Mesenchymal stem cell (in vitro differentiated cells and primary cell): ENCODE data around the gene ZNF469.

Experiments used
- DNase-seq: peaks from one replicate; pipeline ENCODE4 v3.0.0-alpha.2; 2013
- H2AFZ ChIP-seq: one replicate; pipeline ENCODE4 v1.6.1; 2013; ENCODE audit warnings: low read depth, mild to moderate bottlenecking, control low read depth, inconsistent platforms, low read length, moderate library complexity
- H2AK5ac ChIP-seq: 2 replicates; pipeline ENCODE4 v1.6.1; 2013; ENCODE audit warnings: low read length, moderate library complexity, mild to moderate bottlenecking, inconsistent platforms; ENCODE audit not compliant: severe bottlenecking
- H2BK120ac ChIP-seq: one replicate; pipeline ENCODE4 v1.6.1; 2013; ENCODE audit warnings: low read depth, mild to moderate bottlenecking, inconsistent platforms, low read length, moderate library complexity
- H2BK12ac ChIP-seq, 2 experiments: one replicate each; pipeline ENCODE4 v1.6.1; 2013; ENCODE audit warnings: inconsistent platforms in 2 of 2, low read length in 2 of 2, mild to moderate bottlenecking in 2 of 2, moderate library complexity in 2 of 2, control low read depth in 1 of 2
- H2BK15ac ChIP-seq: one replicate; pipeline ENCODE4 v1.6.1; 2013; ENCODE audit warnings: mild to moderate bottlenecking, low read depth, inconsistent platforms; ENCODE audit not compliant: poor library complexity, severe bottlenecking
- H2BK5ac ChIP-seq: 2 replicates; pipeline ENCODE4 v1.6.1; 2013; ENCODE audit warnings: low read depth, mild to moderate bottlenecking, low read length, control low read depth, inconsistent platforms; ENCODE audit not compliant: poor library complexity, severe bottlenecking
- H3K14ac ChIP-seq, 2 experiments: one replicate each; pipeline ENCODE4 v1.6.1; 2013; ENCODE audit warnings: inconsistent platforms in 2 of 2, low read length in 2 of 2, control low read depth in 1 of 2, mild to moderate bottlenecking in 1 of 2, moderate library complexity in 1 of 2
- H3K18ac ChIP-seq, 2 experiments: one replicate each; pipeline ENCODE4 v1.6.1; 2013; ENCODE audit warnings: inconsistent platforms in 2 of 2, low read length in 2 of 2, control low read depth in 1 of 2, low read depth in 1 of 2, mild to moderate bottlenecking in 1 of 2
- H3K23ac ChIP-seq, 2 experiments: one replicate each; pipeline ENCODE4 v1.6.1; 2013; ENCODE audit warnings: inconsistent platforms in 2 of 2, low read length in 2 of 2, mild to moderate bottlenecking in 2 of 2, moderate library complexity in 2 of 2, control low read depth in 1 of 2
- H3K27ac ChIP-seq: 2 replicates; pipeline ENCODE4 v1.5.1; 2013; ENCODE audit warnings: mild to moderate bottlenecking, moderate library complexity, low read length, control low read depth, inconsistent platforms; ENCODE audit not compliant: poor library complexity, severe bottlenecking
- H3K27me3 ChIP-seq, 2 experiments: 2 replicates each; pipeline versions ENCODE4 v1.6.1 to v1.7.0; 2013; ENCODE audit warnings: low read length in 2 of 2, mild to moderate bottlenecking in 2 of 2, moderate library complexity in 2 of 2, control low read depth in 1 of 2, inconsistent platforms in 1 of 2; ENCODE audit not compliant: control insufficient read depth in 1 of 2, insufficient read depth in 1 of 2
- H3K36me3 ChIP-seq, 2 experiments: 2 replicates each; pipeline versions ENCODE4 v1.6.1 to v1.7.0; 2013; ENCODE audit warnings: low read length in 2 of 2, control low read depth in 1 of 2, inconsistent platforms in 1 of 2, low read depth in 1 of 2, mild to moderate bottlenecking in 1 of 2; ENCODE audit not compliant: insufficient read depth in 2 of 2, control insufficient read depth in 1 of 2
- H3K4ac ChIP-seq, 2 experiments: one replicate each; pipeline ENCODE4 v1.6.1; 2013; ENCODE audit warnings: inconsistent platforms in 2 of 2, low read length in 2 of 2, mild to moderate bottlenecking in 2 of 2, moderate library complexity in 2 of 2, control low read depth in 1 of 2, low read depth in 1 of 2
- H3K4me1 ChIP-seq: 2 replicates; pipeline ENCODE4 v1.6.1; 2013; ENCODE audit warnings: low read depth, low read length, control low read depth; ENCODE audit not compliant: control insufficient read depth, insufficient read depth
- H3K4me2 ChIP-seq: 2 replicates; pipeline ENCODE4 v1.6.1; 2013; ENCODE audit warnings: low read length, mild to moderate bottlenecking, inconsistent platforms; ENCODE audit not compliant: poor library complexity, severe bottlenecking
- H3K4me3 ChIP-seq, 2 experiments: 2 replicates each; pipeline versions ENCODE4 v1.5.1 to v1.7.0; 2013; ENCODE audit warnings: low read length in 2 of 2, mild to moderate bottlenecking in 2 of 2, control low read depth in 1 of 2, low read depth in 1 of 2; ENCODE audit not compliant: insufficient read depth in 1 of 2
- H3K79me1 ChIP-seq: replicated peaks from 2 replicates; pipeline ENCODE4 v1.6.1; 2013; ENCODE audit warnings: mild to moderate bottlenecking, control low read depth, low read length, inconsistent platforms; ENCODE audit not compliant: poor library complexity, severe bottlenecking
- H3K9ac ChIP-seq: 2 replicates; pipeline ENCODE4 v1.7.0; 2013; ENCODE audit warnings: mild to moderate bottlenecking, low read length, moderate library complexity
- H3K9me3 ChIP-seq: 2 replicates; pipeline ENCODE4 v1.7.0; 2013; ENCODE audit warnings: mild to moderate bottlenecking, low read length; ENCODE audit not compliant: control insufficient read depth
- H4K8ac ChIP-seq: one replicate; pipeline ENCODE4 v1.6.1; 2013; ENCODE audit warnings: inconsistent platforms, mild to moderate bottlenecking, low read length, moderate library complexity
- H4K91ac ChIP-seq: one replicate; pipeline ENCODE4 v1.6.1; 2013; ENCODE audit warnings: mild to moderate bottlenecking, low read length, inconsistent platforms
- WGBS: methylation state at CpG from one replicate; pipeline ENCODE4 v1.1.7; 2013; ENCODE audit warnings: mixed read lengths; 5-methylcytosine and 5-hydroxymethylcytosine counted together

The ZNF469 gene

DNA sequence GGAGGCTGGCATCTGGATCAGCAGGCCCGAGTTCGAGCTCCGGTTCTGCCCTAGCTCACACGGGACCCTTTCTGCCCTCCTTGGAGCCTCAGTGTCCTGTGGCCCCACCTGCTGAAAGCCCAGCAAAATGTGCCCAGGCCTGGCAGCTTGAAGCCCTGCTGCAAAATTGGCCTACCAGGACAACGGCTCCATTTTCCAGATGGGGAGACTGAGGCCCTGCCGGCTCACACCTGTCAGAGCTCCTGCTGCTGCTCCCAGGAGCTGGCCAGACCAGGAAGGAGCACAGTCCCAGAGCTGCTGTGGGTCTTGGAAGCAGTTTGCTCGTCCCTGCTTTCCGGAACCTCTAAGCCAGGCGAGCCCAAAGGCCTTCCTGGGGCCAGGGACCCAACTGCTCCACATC, 17.4 kb downstream of the ZNF469 start:
- Histone ChIP-seq H2BK5ac (no peak overlapping the region), H3K14ac (no peak overlapping the region), H3K4me2 (no peak overlapping the region), H2BK120ac (no peak overlapping the region), H3K18ac (no peak overlapping the region), H3K9ac (no peak overlapping the region), H4K8ac (peak overlapping the region; percentile 21), H2BK15ac (no peak overlapping the region), H3K23ac (no peak overlapping the region), H3K36me3 (peaks cover 13 to 23% of the 10 kb centered on the region in 2 experiments), H4K91ac (peak overlapping the region; percentile 40), H3K4me1 (peaks cover 3% of the 10 kb centered on the region), H3K9me3 (no peaks in the 10 kb centered on the region), H2BK12ac (peak overlapping the region in 1 of 2 experiments; percentile 19), H3K27ac (no peak overlapping the region), H3K4ac (no peak overlapping the region), H2AFZ (no peak overlapping the region), H3K4me3 (no peak overlapping the region), H3K79me1 (no peaks in the 10 kb centered on the region), H3K27me3 (no peaks in the 10 kb centered on the region), H2AK5ac (no peak overlapping the region)
- DNase-seq: no peak
- 90% methylated on average over 9 of the region's 9 CpGs for WGBS

DNA sequence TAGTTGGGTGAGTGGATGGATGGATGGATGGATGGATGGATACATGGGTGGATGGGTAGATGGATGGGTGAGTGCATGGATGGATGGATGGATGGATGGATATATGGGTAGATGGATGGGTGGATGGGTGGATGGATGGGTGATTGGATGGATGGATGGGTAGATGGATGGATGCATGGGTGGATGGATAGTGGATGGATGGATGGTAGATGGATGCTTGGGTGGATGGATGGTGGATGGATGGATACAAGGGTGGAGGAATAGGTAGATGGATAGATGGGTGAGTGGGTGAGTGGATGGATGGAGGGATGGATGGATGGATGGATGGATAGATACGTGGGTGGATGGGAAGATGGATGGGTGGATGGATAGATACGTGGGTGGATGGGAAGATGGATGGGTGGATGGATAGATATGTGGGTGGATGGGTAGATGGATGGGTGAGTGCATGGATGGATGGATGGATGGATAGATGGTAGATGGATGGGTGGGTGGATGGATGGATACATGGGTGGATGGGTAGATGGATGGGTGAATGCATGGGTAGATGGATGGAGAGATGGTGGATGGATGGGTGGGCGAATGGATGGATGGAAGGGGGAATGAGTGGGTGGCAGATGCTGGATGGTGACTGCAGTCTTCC, 19.0 kb downstream of the ZNF469 start:
- no peaks in the 10 kb centered on the region for H3K27me3 ChIP-seq
- no peak overlapping the region for H3K18ac ChIP-seq
- H2AK5ac ChIP-seq: no peak overlapping the region
- 93% methylated on average over 3 of the region's 3 CpGs for WGBS
- H3K27ac ChIP-seq: no peak overlapping the region
- no peak overlapping the region for H3K23ac ChIP-seq
- H3K4ac ChIP-seq: no peak overlapping the region
- H3K79me1 ChIP-seq: no peaks in the 10 kb centered on the region
- no peak overlapping the region for H3K4me2 ChIP-seq
- H3K9me3 ChIP-seq: no peaks in the 10 kb centered on the region
- H3K4me1 ChIP-seq: peaks cover 3% of the 10 kb centered on the region
- H2BK12ac ChIP-seq: no peak overlapping the region
- no peak overlapping the region for H2BK120ac ChIP-seq
- H2BK15ac ChIP-seq: no peak overlapping the region
- H4K91ac ChIP-seq: no peak overlapping the region
- H2AFZ ChIP-seq: no peak overlapping the region
- no peak overlapping the region for H3K9ac ChIP-seq
- no peak for DNase-seq
- no peak overlapping the region for H3K14ac ChIP-seq
- H4K8ac ChIP-seq: no peak overlapping the region
- no peak overlapping the region for H3K4me3 ChIP-seq
- H2BK5ac ChIP-seq: no peak overlapping the region
- H3K36me3 ChIP-seq: peaks cover 17 to 23% of the 10 kb centered on the region in 2 experiments

DNA sequence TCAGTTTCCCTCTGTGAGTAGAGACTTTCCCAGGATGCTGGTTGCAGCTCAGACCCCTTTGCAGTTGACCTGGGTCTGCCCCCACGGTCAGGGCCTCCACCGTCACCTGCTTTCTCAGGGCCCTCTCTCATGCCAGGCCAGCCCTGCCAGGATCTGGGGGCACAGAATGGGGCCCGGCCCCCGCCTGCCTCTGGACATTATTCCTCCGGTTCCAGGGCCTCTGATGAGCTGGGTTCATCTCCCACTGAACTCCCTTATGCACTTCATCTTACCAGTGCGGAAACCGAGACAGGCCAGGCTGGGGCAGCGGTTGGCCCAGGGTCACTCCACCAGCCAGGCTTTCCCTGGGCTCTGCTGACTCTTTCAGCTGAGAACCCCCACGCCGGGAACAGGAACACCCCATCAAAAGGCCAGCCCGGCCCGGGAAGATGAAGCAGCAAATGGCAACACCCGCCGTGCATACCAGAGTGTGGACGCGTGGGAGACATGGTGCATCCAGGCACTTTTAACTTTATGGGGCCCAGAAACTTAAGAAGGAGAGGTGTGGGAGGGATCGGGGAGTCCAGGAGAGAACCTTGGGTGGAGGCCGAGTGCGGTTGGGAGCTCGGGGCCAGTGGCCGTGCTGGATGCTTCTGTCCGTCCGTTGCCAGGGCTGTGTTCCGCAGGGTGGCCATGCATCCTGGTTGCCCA, 19.9 kb downstream of the ZNF469 start:
- no peaks in the 10 kb centered on the region for H3K27me3 ChIP-seq
- no peak overlapping the region for H2BK120ac ChIP-seq
- H3K9ac ChIP-seq: no peak overlapping the region
- H3K4ac ChIP-seq: no peak overlapping the region
- no peak overlapping the region for H3K14ac ChIP-seq
- no peak overlapping the region for H3K4me3 ChIP-seq
- H3K79me1 ChIP-seq: no peaks in the 10 kb centered on the region
- H4K91ac ChIP-seq: no peak overlapping the region
- no peak overlapping the region for H2BK15ac ChIP-seq
- DNase-seq: no peak
- H3K9me3 ChIP-seq: no peaks in the 10 kb centered on the region
- H3K4me2 ChIP-seq: no peak overlapping the region
- WGBS: 85% methylated on average over 23 of the region's 24 CpGs
- H2AK5ac ChIP-seq: no peak overlapping the region
- peaks cover 3% of the 10 kb centered on the region for H3K4me1 ChIP-seq
- H3K18ac ChIP-seq: no peak overlapping the region
- no peak overlapping the region for H2BK5ac ChIP-seq
- H4K8ac ChIP-seq: no peak overlapping the region
- H2BK12ac ChIP-seq: no peak overlapping the region
- H3K36me3 ChIP-seq: peaks cover 25 to 26% of the 10 kb centered on the region in 2 experiments
- no peak overlapping the region for H3K23ac ChIP-seq
- H2AFZ ChIP-seq: no peak overlapping the region
- no peak overlapping the region for H3K27ac ChIP-seq

DNA sequence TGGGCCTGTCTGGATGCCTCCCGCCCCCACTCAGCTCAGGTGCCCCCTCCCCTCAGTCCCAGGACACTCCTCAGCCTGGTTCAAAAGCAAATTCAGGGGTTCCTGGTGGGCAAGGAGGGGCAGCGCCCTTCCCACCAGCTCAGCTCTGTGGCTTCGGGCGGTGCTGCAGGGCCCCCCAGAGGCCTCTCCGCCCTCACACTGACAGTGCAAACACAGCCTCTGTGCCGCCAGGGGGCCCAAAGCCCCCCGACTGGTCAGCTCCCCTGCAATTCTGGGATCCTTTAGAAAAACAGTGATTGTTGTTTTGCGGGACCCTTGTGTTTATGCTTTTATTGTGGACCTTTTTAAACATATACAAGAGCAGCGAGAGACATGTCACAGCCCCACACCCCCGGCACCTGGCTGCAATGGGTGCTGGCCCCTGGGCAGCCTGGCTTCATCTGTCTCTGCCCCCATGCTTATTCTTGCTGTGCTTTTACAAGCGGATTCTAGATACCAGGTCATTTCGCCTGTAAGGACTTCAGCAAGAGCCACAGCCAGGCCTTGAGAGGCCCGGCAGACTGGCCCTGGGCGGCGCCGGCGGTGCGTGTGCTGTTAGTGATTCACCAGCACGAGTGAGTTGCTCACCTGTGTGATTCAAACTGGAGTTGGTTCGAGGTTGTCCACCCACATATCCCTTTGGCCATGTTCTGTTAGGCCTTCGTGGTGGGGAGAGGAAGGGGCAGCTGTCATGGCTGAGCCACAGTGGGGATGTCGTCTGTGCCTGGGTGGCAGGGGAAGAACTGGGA, 21.2 kb downstream of the ZNF469 start:
- H3K14ac ChIP-seq: peak overlapping the region in 1 of 2 experiments; percentile 79
- H2BK5ac ChIP-seq: no peak overlapping the region
- 84% methylated on average over 22 of the region's 22 CpGs for WGBS

More for the DNA sequence above, 21.2 kb downstream of the ZNF469 start:
- no peak overlapping the region for H3K4me3 ChIP-seq
- no peak overlapping the region for H3K4ac ChIP-seq
- H4K91ac ChIP-seq: no peak overlapping the region
- H2BK120ac ChIP-seq: no peak overlapping the region
- H3K23ac ChIP-seq: no peak overlapping the region
- no peak overlapping the region for H3K4me2 ChIP-seq
- no peak overlapping the region for H3K27ac ChIP-seq
- peak overlapping the region; percentile 7 for H4K8ac ChIP-seq
- H3K79me1 ChIP-seq: no peaks in the 10 kb centered on the region
- no peak overlapping the region for H2AFZ ChIP-seq
- no peak for DNase-seq
- peak overlapping the region in 1 of 2 experiments; percentile 23 for H3K18ac ChIP-seq
- no peak overlapping the region for H2BK15ac ChIP-seq
- no peaks in the 10 kb centered on the region for H3K27me3 ChIP-seq
- H3K9ac ChIP-seq: no peak overlapping the region
- H3K9me3 ChIP-seq: no peaks in the 10 kb centered on the region
- H3K36me3 ChIP-seq: peaks cover 15 to 27% of the 10 kb centered on the region in 2 experiments
- H3K4me1 ChIP-seq: peaks cover 8% of the 10 kb centered on the region
- no peak overlapping the region for H2AK5ac ChIP-seq
- no peak overlapping the region for H2BK12ac ChIP-seq
